Heart left ventricle (tissue), 16 donors: ENCODE measurements around the gene WDR6. TPM values are rescaled to one million over a fixed set of nuclear protein-coding genes. Genes with fewer than 3 reads are reported as not detected.
A peak's percentile ranks its signal among the peaks of the same experiment; 100 is the strongest.

Source experiments
- ATAC-seq, 4 donors: fragments of 200-7000 bp; cut with Tn5 transposase; one replicate each; pipeline ENCODE4 v1.9.1; 2020 to 2022; ENCODE audit warnings: moderate library complexity in 4 of 4, mild to moderate bottlenecking in 3 of 4, moderate number of reproducible peaks in 1 of 4
- DNase-seq, 5 donors: peaks; one replicate each; pipeline ENCODE4 v3.0.0-alpha.2; 2020
- H3K27ac ChIP-seq, 12 donors: fragments of 200-600 bp; sonication (generic) in 4 of 12; one replicate each; pipeline versions ENCODE4 v1.5.0 to v1.8.0; 2016 to 2022; ENCODE audit warnings: mild to moderate bottlenecking in 2 of 12
- H3K27me3 ChIP-seq, 9 donors: fragments of 200-600 bp; sonication (generic) in 2 of 9; one replicate each; pipeline versions ENCODE4 v1.5.1 to v1.8.0; 2016 to 2022; ENCODE audit warnings: mild to moderate bottlenecking in 3 of 9
- H3K36me3 ChIP-seq, 9 donors: fragments of 200-600 bp; sonication (generic) in 2 of 9; one replicate each; pipeline versions ENCODE4 v1.5.0 to v1.8.0; 2018 to 2022; ENCODE audit warnings: mild to moderate bottlenecking in 2 of 9
- H3K4me1 ChIP-seq, 12 donors: fragments of 200-600 bp; sonication (generic) in 4 of 12; one replicate each; pipeline versions ENCODE4 v1.5.0 to v1.8.0; 2016 to 2022; ENCODE audit warnings: mild to moderate bottlenecking in 3 of 12
- H3K4me3 ChIP-seq, 12 donors: fragments of 200-600 bp; sonication (generic) in 4 of 12; one replicate each; pipeline versions ENCODE4 v1.5.0 to v1.8.0; 2017 to 2022; ENCODE audit warnings: mild to moderate bottlenecking in 9 of 12, moderate library complexity in 4 of 12
- H3K9me3 ChIP-seq, 12 donors: fragments of 200-600 bp; sonication (generic) in 4 of 12; one replicate each; pipeline versions ENCODE4 v1.5.0 to v1.8.0; 2016 to 2022; ENCODE audit warnings: mild to moderate bottlenecking in 1 of 12
- POLR2A ChIP-seq, 2 donors: fragments of 450-650 bp; IDR thresholded peaks; one replicate each; pipeline ENCODE4 v1.6.1; 2017; ENCODE audit warnings: antibody characterized with exemption in 2 of 2, mild to moderate bottlenecking in 2 of 2, moderate library complexity in 2 of 2
- WGBS, 4 donors: extraction: QIAGEN DNeasy Blood & Tissue Kit in 2 of 4; methylation state at CpG; one replicate each; pipeline versions ENCODE4 v1.1.5 to v1.1.7; 2013 to 2018; 5-methylcytosine and 5-hydroxymethylcytosine counted together
- intact Hi-C, 10 donors: fragments of 100-400 bp; cut with DNase I; formaldehyde crosslinking; loops; one replicate each; pipeline versions ENCODE4 v1.11.1 to v1.14.2; 2022
- polyA plus RNA-seq, 2 donors: library from polyadenylated mRNA; stranded (reverse); fragments of 200-250 nt; gene quantifications; one replicate each; pipeline ENCODE4 v1.2.3, GENCODE V29; 2013
- total RNA-seq, 9 donors: library from RNA; depleted of rRNA in 2 of 9; stranded (reverse); fragments of >200 nt in 2 of 9; fragmentation: NEBNext Ultra II Directional in 3 of 9; extraction: Animal tissue kit (Norgen Biotek cat#: 25700) in 3 of 9; gene quantifications; one replicate each; pipeline versions ENCODE4 v1.1.0 to v1.2.4, GENCODE V29; 2016 to 2023
- TF ChIP-seq, protein P1 (sequence below), 12 donors: fragments of 200-600 bp; sonication (generic) in 4 of 12; IDR thresholded peaks; one replicate each; pipeline versions ENCODE4 v1.5.0 to v1.8.0; 2018 to 2022; ENCODE audit warnings: antibody characterized with exemption in 12 of 12, mild to moderate bottlenecking in 5 of 12
- donor health status: ischemic (EF 13 %, LVEDD 7.1; RV severe dilation, severe dysfunction).
- donor health status: healthy with polysubstance abuse.
- donor health status: DM: no; HTN: yes; CAD: no.
- donor health status: DM: no; HTN: no; CAD: no.
- donor health status: ischemic (EF 25% LVEDD 6.9; RV normal size, moderate dysfunction).
- donor health status: ischemic (EF 25% LVEDD 5.7; RV mildly dilated, moderate dysfunction).
- donor health status: healthy.
- donor health status: DM: yes; HTN: yes; CAD: no.
- donor health status: ischemic (EF 35%, LVEDD 5.7; RV mildly dilated, moderate dysfunction).
- donor health status: nonischemic (EF 11% LVEDD 7.7; RV severe dilation, severe dysfunction).
- donor health status: DM: yes; HTN: yes; CAD: no.
- donor health status: PGD.
- donor health status: ischemic (EF 29% LVEDD 5.4; RV normal size, mild dysfunction).
- donor health status: nonischemic (EF 23%, LVEDD 6.1; RV moderate dilation, normal function).

WDR6 gene
- total and polyA plus RNA-seq, 11 donors, result 56.2 to 91.2 (median 77.9) TPM

- no peak for TF ChIP-seq POLR2A (IDR thresholded peaks at IDR 0.05)
- TF ChIP-seq, protein P1, sequence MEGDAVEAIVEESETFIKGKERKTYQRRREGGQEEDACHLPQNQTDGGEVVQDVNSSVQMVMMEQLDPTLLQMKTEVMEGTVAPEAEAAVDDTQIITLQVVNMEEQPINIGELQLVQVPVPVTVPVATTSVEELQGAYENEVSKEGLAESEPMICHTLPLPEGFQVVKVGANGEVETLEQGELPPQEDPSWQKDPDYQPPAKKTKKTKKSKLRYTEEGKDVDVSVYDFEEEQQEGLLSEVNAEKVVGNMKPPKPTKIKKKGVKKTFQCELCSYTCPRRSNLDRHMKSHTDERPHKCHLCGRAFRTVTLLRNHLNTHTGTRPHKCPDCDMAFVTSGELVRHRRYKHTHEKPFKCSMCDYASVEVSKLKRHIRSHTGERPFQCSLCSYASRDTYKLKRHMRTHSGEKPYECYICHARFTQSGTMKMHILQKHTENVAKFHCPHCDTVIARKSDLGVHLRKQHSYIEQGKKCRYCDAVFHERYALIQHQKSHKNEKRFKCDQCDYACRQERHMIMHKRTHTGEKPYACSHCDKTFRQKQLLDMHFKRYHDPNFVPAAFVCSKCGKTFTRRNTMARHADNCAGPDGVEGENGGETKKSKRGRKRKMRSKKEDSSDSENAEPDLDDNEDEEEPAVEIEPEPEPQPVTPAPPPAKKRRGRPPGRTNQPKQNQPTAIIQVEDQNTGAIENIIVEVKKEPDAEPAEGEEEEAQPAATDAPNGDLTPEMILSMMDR (IDR thresholded peaks at IDR 0.05), result no peak
- peaks cover 0 to 20% (median 11%) of the 10 kb centered on the region in 9 donors for H3K36me3 ChIP-seq
- 5 to 7% (median 6%) methylated on average over 22 to 40 of the region's 40 CpGs for WGBS, 4 donors
- DNase-seq (peak in 1 of 5 donors; percentile 58), ATAC-seq (peak; percentile 3 to 35 (median 26))
- peak overlapping the region; percentile 68 to 98 (median 90) for H3K27ac ChIP-seq
- H3K4me1 ChIP-seq, result peaks cover 0 to 36% (median 22%) of the 10 kb centered on the region in 12 donors
- no peaks in the 10 kb centered on the region for H3K9me3 ChIP-seq
- intact Hi-C loops, result loop anchor here in 1 of 10 donors (5.0 kb wide), 1 partner anchor 456 kb away; no protein-coding TSS in a partner anchor
- no peaks in the 10 kb centered on the region for H3K27me3 ChIP-seq
- peak overlapping the region; percentile 63 to 95 (median 87) for H3K4me3 ChIP-seq
Measured at GRCh38 chr3:48990636-48991469, 16.3 kb upstream of the WDR6 start.

DNA sequence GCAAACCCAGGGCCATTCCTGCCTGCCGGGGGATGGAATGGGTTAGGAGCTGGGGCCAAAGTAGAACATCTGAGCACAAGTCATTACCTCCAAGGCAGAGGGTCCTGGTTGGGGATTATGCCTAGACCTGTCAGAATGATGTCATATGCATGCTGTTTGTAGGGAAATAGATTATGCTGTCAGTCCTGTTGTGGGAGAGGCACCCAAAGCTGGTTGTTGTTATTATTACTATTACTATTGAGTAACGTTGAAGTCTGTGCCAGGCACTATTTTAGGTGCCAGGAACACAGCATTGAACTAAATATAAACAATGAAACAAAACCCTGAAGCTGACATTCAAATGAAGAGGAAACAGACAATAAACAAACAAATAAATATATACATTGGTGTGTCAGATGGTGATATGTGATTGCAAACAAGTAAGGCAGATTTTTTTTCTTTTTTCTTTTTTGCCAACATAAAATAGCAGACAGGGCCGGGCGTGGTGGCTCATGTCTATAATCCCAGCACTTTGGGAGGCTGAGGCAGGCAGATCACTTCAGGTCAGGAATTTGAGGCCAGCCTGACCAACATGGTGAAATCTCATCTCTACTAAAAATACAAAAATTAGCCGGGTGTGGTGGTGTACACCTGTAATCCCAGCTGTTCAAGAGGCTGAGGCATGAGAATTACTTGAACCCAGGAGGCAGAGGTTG is 15.2 kb upstream of the WDR6 start:
- peak overlapping the region in 9 of 12 donors; percentile 73 to 98 (median 91) for H3K27ac ChIP-seq
- 69 to 80% (median 76%) methylated on average over 5 of the region's 5 CpGs for WGBS, 4 donors
- ATAC-seq, result no peak
- DNase-seq, result no peak
- TF ChIP-seq, protein P1 (IDR thresholded peaks at IDR 0.05), result no peak
- no peak for TF ChIP-seq POLR2A (IDR thresholded peaks at IDR 0.05)
- peak overlapping the region in 4 of 12 donors; percentile 94 to 95 (median 95) for H3K4me3 ChIP-seq
- H3K9me3 ChIP-seq, result no peaks in the 10 kb centered on the region
- H3K36me3 ChIP-seq, result peaks cover 0 to 23% (median 1%) of the 10 kb centered on the region in 9 donors
- intact Hi-C loops, result loop anchor here in 1 of 10 donors (5.0 kb wide), 1 partner anchor 455 kb away; no protein-coding TSS in a partner anchor
- H3K4me1 ChIP-seq, result peaks cover 0 to 36% (median 22%) of the 10 kb centered on the region in 12 donors
- H3K27me3 ChIP-seq, result no peaks in the 10 kb centered on the region

- Histone ChIP-seq H3K36me3 (peaks cover 0 to 28% (median 3%) of the 10 kb centered on the region in 9 donors), H3K4me1 (peaks cover 0 to 31% (median 20%) of the 10 kb centered on the region in 12 donors), H3K27me3 (no peaks in the 10 kb centered on the region), H3K9me3 (no peaks in the 10 kb centered on the region), H3K27ac (no peak overlapping the region), H3K4me3 (no peak overlapping the region)
- no peak for DNase-seq
- no peak for TF ChIP-seq POLR2A (IDR thresholded peaks at IDR 0.05)
- TF ChIP-seq, protein P1 (IDR thresholded peaks at IDR 0.05), result no peak
- ATAC-seq, result no peak
- intact Hi-C loops, result loop anchor here in 1 of 10 donors (5.0 kb wide), 1 partner anchor 453 kb away; no protein-coding TSS in a partner anchor
Measured at GRCh38 chr3:48993834-48994233, 13.4 kb upstream of the WDR6 start.

DNA sequence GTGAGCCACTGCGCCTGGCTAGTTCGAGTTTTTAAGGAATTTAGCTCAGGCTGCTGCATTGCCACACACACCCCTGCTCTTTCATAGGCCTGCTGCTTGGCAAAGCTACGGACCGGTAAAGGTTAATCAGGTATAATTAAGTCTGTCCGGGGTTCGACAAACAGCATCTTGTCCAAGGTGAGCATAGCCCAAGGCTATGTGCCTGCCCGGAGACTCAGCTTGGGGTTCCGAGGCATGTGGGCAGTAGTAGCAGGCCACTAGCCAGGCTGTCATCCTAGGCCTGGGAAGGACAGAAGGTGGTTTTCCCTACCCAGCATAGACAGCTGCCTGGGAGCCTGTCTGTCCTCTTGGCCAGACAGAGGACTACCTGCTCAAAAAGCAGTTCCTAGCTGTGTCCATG is 10.6 kb upstream of the WDR6 start:
- intact Hi-C loops, result no loop called here
- TF ChIP-seq POLR2A (IDR thresholded peaks at IDR 0.05), result no peak
- TF ChIP-seq, protein P1 (IDR thresholded peaks at IDR 0.05), result no peak
- ATAC-seq (no peak), DNase-seq (no peak)
- 93 to 97% (median 96%) methylated on average over 7 to 8 of the region's 8 CpGs for WGBS, 4 donors
- no peaks in the 10 kb centered on the region for H3K9me3 ChIP-seq
- H3K4me1 ChIP-seq, result peaks cover 0 to 8% (median 5%) of the 10 kb centered on the region in 12 donors
- peaks cover 0 to 32% (median 3%) of the 10 kb centered on the region in 9 donors for H3K36me3 ChIP-seq
- no peaks in the 10 kb centered on the region for H3K27me3 ChIP-seq
- H3K4me3 ChIP-seq, result no peak overlapping the region
- no peak overlapping the region for H3K27ac ChIP-seq
